HG03575 (cell line): Measurements from ENCODE around the gene DAAM2.

Experiments used
- ATAC-seq: cut with Tn5 transposase; IDR thresholded peaks from one replicate; pipeline ENCODE4 v1.9.1; 2021; ENCODE audit not compliant: unreplicated experiment, insufficient number of reproducible peaks, low FRiP score; ENCODE audit errors: extremely low read depth

Gene DAAM2

GRCh38 chr6:39778581-39779255, 13.5 kb upstream of the DAAM2 start:
- no peak for ATAC-seq

GRCh38 chr6:39785281-39785680, 6.9 kb upstream of the DAAM2 start:
- ATAC-seq = no peak

- ATAC-seq = no peak
These were observed 5.5 kb upstream of the DAAM2 start for GRCh38 chr6:39786649-39787048.

GRCh38 chr6:39787322-39787721, 4.9 kb upstream of the DAAM2 start:
- ATAC-seq = no peak

- ATAC-seq = no peak
These were observed 1.4 kb upstream of the DAAM2 start for GRCh38 chr6:39790772-39791171.

- ATAC-seq = no peak
These were observed 865 bp upstream of the DAAM2 start for GRCh38 chr6:39791311-39791710.

GRCh38 chr6:39792540-39793450, 619 bp downstream of the DAAM2 start:
- ATAC-seq = no peak

- no peak for ATAC-seq
These were observed 1.3 kb downstream of the DAAM2 start for GRCh38 chr6:39793516-39793915.

- ATAC-seq = no peak
These were observed 2.1 kb downstream of the DAAM2 start for GRCh38 chr6:39794231-39794630.

GRCh38 chr6:39797751-39798150, 5.6 kb downstream of the DAAM2 start:
- no peak for ATAC-seq

GRCh38 chr6:39800034-39801032, 8.2 kb downstream of the DAAM2 start:
- no peak for ATAC-seq

GRCh38 chr6:39801456-39802251, 9.5 kb downstream of the DAAM2 start:
- ATAC-seq = no peak

- ATAC-seq = no peak
These were observed 11.7 kb downstream of the DAAM2 start for GRCh38 chr6:39803872-39804271.

- no peak for ATAC-seq
These were observed 12.4 kb downstream of the DAAM2 start for GRCh38 chr6:39804466-39805065.

- no peak for ATAC-seq
These were observed 14.1 kb downstream of the DAAM2 start for GRCh38 chr6:39806278-39806677.

GRCh38 chr6:39808346-39808745, 16.2 kb downstream of the DAAM2 start:
- no peak for ATAC-seq

GRCh38 chr6:39808964-39809363, 16.8 kb downstream of the DAAM2 start:
- ATAC-seq = no peak

- no peak for ATAC-seq
These were observed 19.7 kb downstream of the DAAM2 start for GRCh38 chr6:39811835-39812345.
